IPS-18a (cell line): ENCODE data around the gene ITIH5.
"Not testable (repeated sequence)": the region's sequence is repeated elsewhere in the genome, so short reads cannot be mapped to it uniquely, and the experiment has no call there.

Experiments used
- H3K27ac ChIP-seq: one replicate; pipeline ENCODE4 v1.5.1; 2013; ENCODE audit warnings: low read length
- H3K27me3 ChIP-seq: one replicate; pipeline ENCODE4 v1.6.1; 2013; ENCODE audit warnings: mild to moderate bottlenecking, low read length; ENCODE audit not compliant: control insufficient read depth, insufficient read depth
- H3K36me3 ChIP-seq: one replicate; pipeline ENCODE4 v1.6.1; 2013; ENCODE audit warnings: low read depth, low read length; ENCODE audit not compliant: control insufficient read depth
- H3K4me1 ChIP-seq: one replicate; pipeline ENCODE4 v1.6.1; 2013; ENCODE audit warnings: low read depth, low read length; ENCODE audit not compliant: control insufficient read depth
- H3K4me3 ChIP-seq: one replicate; pipeline ENCODE4 v1.5.1; 2013; ENCODE audit warnings: low read length
- H3K9ac ChIP-seq: one replicate; pipeline ENCODE4 v1.6.1; 2013; ENCODE audit warnings: mild to moderate bottlenecking, low read length, moderate library complexity
- H3K9me3 ChIP-seq: one replicate; pipeline ENCODE4 v1.6.1; 2013; ENCODE audit warnings: low read depth, low read length; ENCODE audit not compliant: control insufficient read depth

Gene ITIH5

GRCh38 chr10:7702288-7702812 lies 35.6 kb upstream of the ITIH5 start:
- H3K4me1 ChIP-seq = no peaks in the 10 kb centered on the region
- no peak overlapping the region for H3K27ac ChIP-seq
- no peak overlapping the region for H3K9ac ChIP-seq
- H3K27me3 ChIP-seq = no peaks in the 10 kb centered on the region
- H3K9me3 ChIP-seq = no peaks in the 10 kb centered on the region
- no peaks in the 10 kb centered on the region for H3K36me3 ChIP-seq
- no peak overlapping the region for H3K4me3 ChIP-seq

GRCh38 chr10:7701158-7701742 lies 34.5 kb upstream of the ITIH5 start:
- no peak overlapping the region for H3K27ac ChIP-seq
- H3K9ac ChIP-seq = no peak overlapping the region
- no peaks in the 10 kb centered on the region for H3K9me3 ChIP-seq
- no peaks in the 10 kb centered on the region for H3K27me3 ChIP-seq
- H3K4me3 ChIP-seq = no peak overlapping the region
- H3K36me3 ChIP-seq = no peaks in the 10 kb centered on the region
- no peaks in the 10 kb centered on the region for H3K4me1 ChIP-seq

- Histone ChIP-seq H3K4me3 (no peak overlapping the region), H3K9me3 (no peaks in the 10 kb centered on the region), H3K36me3 (no peaks in the 10 kb centered on the region), H3K9ac (no peak overlapping the region), H3K4me1 (no peaks in the 10 kb centered on the region), H3K27ac (no peak overlapping the region), H3K27me3 (no peaks in the 10 kb centered on the region)
These were observed 33.9 kb upstream of the ITIH5 start for GRCh38 chr10:7700577-7701125.

GRCh38 chr10:7697426-7697825 lies 30.7 kb upstream of the ITIH5 start:
- no peak overlapping the region for H3K4me3 ChIP-seq
- H3K36me3 ChIP-seq = no peaks in the 10 kb centered on the region
- H3K4me1 ChIP-seq = no peaks in the 10 kb centered on the region
- H3K27me3 ChIP-seq = no peaks in the 10 kb centered on the region
- no peak overlapping the region for H3K9ac ChIP-seq
- no peaks in the 10 kb centered on the region for H3K9me3 ChIP-seq
- H3K27ac ChIP-seq = no peak overlapping the region

- Histone ChIP-seq H3K9ac (no peak overlapping the region), H3K36me3 (no peaks in the 10 kb centered on the region), H3K27ac (no peak overlapping the region), H3K27me3 (no peaks in the 10 kb centered on the region), H3K4me1 (no peaks in the 10 kb centered on the region), H3K4me3 (no peak overlapping the region), H3K9me3 (no peaks in the 10 kb centered on the region)
These were observed 29.8 kb upstream of the ITIH5 start for GRCh38 chr10:7696545-7696944.

GRCh38 chr10:7693194-7693593 lies 26.4 kb upstream of the ITIH5 start:
- H3K36me3 ChIP-seq, H3K9ac ChIP-seq, H3K9me3 ChIP-seq, H3K4me1 ChIP-seq, H3K27ac ChIP-seq, H3K27me3 ChIP-seq, H3K4me3 ChIP-seq: not testable (repeated sequence)

- not testable (repeated sequence) for H3K9me3 ChIP-seq, H3K27ac ChIP-seq
These were observed 25.6 kb upstream of the ITIH5 start for GRCh38 chr10:7692368-7692767.

GRCh38 chr10:7690885-7691597 lies 24.3 kb upstream of the ITIH5 start:
- not testable (repeated sequence) for H3K36me3 ChIP-seq, H3K4me1 ChIP-seq, H3K27ac ChIP-seq, H3K9me3 ChIP-seq, H3K9ac ChIP-seq, H3K27me3 ChIP-seq, H3K4me3 ChIP-seq

More at GRCh38 chr10:7692368-7692767, 25.6 kb upstream of the ITIH5 start:
- not testable (repeated sequence) for H3K36me3 ChIP-seq, H3K9ac ChIP-seq, H3K4me3 ChIP-seq, H3K27me3 ChIP-seq, H3K4me1 ChIP-seq

GRCh38 chr10:7689591-7689990 lies 22.8 kb upstream of the ITIH5 start:
- no peaks in the 10 kb centered on the region for H3K4me1 ChIP-seq
- no peak overlapping the region for H3K9ac ChIP-seq
- H3K27ac ChIP-seq = no peak overlapping the region
- H3K9me3 ChIP-seq = peaks cover 5% of the 10 kb centered on the region
- no peaks in the 10 kb centered on the region for H3K27me3 ChIP-seq
- no peak overlapping the region for H3K4me3 ChIP-seq
- no peaks in the 10 kb centered on the region for H3K36me3 ChIP-seq

GRCh38 chr10:7687228-7687907 lies 20.6 kb upstream of the ITIH5 start:
- Histone ChIP-seq H3K9me3 (peaks cover 5% of the 10 kb centered on the region), H3K27me3 (no peaks in the 10 kb centered on the region), H3K27ac (no peak overlapping the region), H3K9ac (no peak overlapping the region), H3K36me3 (no peaks in the 10 kb centered on the region), H3K4me1 (no peaks in the 10 kb centered on the region), H3K4me3 (no peak overlapping the region)

GRCh38 chr10:7686351-7687171 lies 19.8 kb upstream of the ITIH5 start:
- no peak overlapping the region for H3K27ac ChIP-seq
- peaks cover 5% of the 10 kb centered on the region for H3K9me3 ChIP-seq
- H3K36me3 ChIP-seq = no peaks in the 10 kb centered on the region
- H3K9ac ChIP-seq = no peak overlapping the region
- no peak overlapping the region for H3K4me3 ChIP-seq
- no peaks in the 10 kb centered on the region for H3K27me3 ChIP-seq
- H3K4me1 ChIP-seq = no peaks in the 10 kb centered on the region
